ENCODE data around the gene CHAC1.
"Not testable (repeated sequence)": the region's sequence is repeated elsewhere in the genome, so short reads cannot be mapped to it uniquely, and the experiment has no call there.

Gene CHAC1

GRCh38 chr15:40958723-40959122 lies 5.5 kb downstream of the CHAC1 start:
- no peak for DNase-seq

GRCh38 chr15:40959331-40960141 lies 6.3 kb downstream of the CHAC1 start:
- DNase-seq, result no peak

- DNase-seq, result no peak
These were observed 7.0 kb downstream of the CHAC1 start for GRCh38 chr15:40960151-40960885.

- no peak for DNase-seq
These were observed 7.7 kb downstream of the CHAC1 start for GRCh38 chr15:40960925-40961324.

- DNase-seq, result not testable (repeated sequence)
These were observed 8.5 kb downstream of the CHAC1 start for GRCh38 chr15:40961740-40962139.

- DNase-seq, result not testable (repeated sequence)
These were observed 9.0 kb downstream of the CHAC1 start for GRCh38 chr15:40962317-40962716.

GRCh38 chr15:40963201-40963600 lies 9.9 kb downstream of the CHAC1 start:
- DNase-seq, result no peak

GRCh38 chr15:40964006-40964405 lies 10.7 kb downstream of the CHAC1 start:
- DNase-seq, result no peak

GRCh38 chr15:40964634-40965033 lies 11.4 kb downstream of the CHAC1 start:
- DNase-seq, result no peak

- DNase-seq, result no peak
These were observed 15.2 kb downstream of the CHAC1 start for GRCh38 chr15:40968290-40969085.

GRCh38 chr15:40969363-40969762 lies 16.1 kb downstream of the CHAC1 start:
- DNase-seq, result no peak

- DNase-seq, result no peak
These were observed 21.6 kb downstream of the CHAC1 start for GRCh38 chr15:40974879-40975278.

- no peak for DNase-seq
These were observed 23.5 kb downstream of the CHAC1 start for GRCh38 chr15:40976819-40977218.

- no peak for DNase-seq
These were observed 24.9 kb downstream of the CHAC1 start for GRCh38 chr15:40978141-40978540.

GRCh38 chr15:40978562-40978961 lies 25.3 kb downstream of the CHAC1 start:
- DNase-seq, result no peak

- DNase-seq, result no peak
These were observed 27.9 kb downstream of the CHAC1 start for GRCh38 chr15:40981186-40981585.

GRCh38 chr15:40982855-40983254 lies 29.6 kb downstream of the CHAC1 start:
- DNase-seq, result no peak

- no peak for DNase-seq
These were observed 31.1 kb downstream of the CHAC1 start for GRCh38 chr15:40984406-40984805.

GRCh38 chr15:40984964-40985363 lies 31.7 kb downstream of the CHAC1 start:
- no peak for DNase-seq

- DNase-seq, result no peak
These were observed 32.5 kb downstream of the CHAC1 start for GRCh38 chr15:40985541-40986330.

- DNase-seq, result no peak
These were observed 33.5 kb downstream of the CHAC1 start for GRCh38 chr15:40986820-40987219.

- DNase-seq, result no peak
These were observed 34.9 kb downstream of the CHAC1 start for GRCh38 chr15:40988156-40988555.

GRCh38 chr15:40990080-40990479 lies 36.8 kb downstream of the CHAC1 start:
- no peak for DNase-seq

All from T-helper 1 cell (primary cell).